IPS-NIHi7 (cell line): ENCODE data around the gene FHIT.
"Not testable (repeated sequence)": the region's sequence is repeated elsewhere in the genome, so short reads cannot be mapped to it uniquely, and the experiment has no call there.

ENCODE experiments used
- DNase-seq: peaks from one replicate; pipeline ENCODE4 v3.0.0; 2012; ENCODE audit warnings: mixed read lengths; ENCODE audit errors: extremely low spot score

The FHIT gene

GRCh38 chr3:60992395-60992794 lies 258.9 kb downstream of the FHIT start:
- no peak for DNase-seq

GRCh38 chr3:60990442-60990730 lies 260.9 kb downstream of the FHIT start:
- no peak for DNase-seq

GRCh38 chr3:60989626-60990441 lies 261.4 kb downstream of the FHIT start:
- DNase-seq = no peak

GRCh38 chr3:60987191-60987590 lies 264.1 kb downstream of the FHIT start:
- not testable (repeated sequence) for DNase-seq

- DNase-seq = no peak
Observed at GRCh38 chr3:60986552-60986951, 264.7 kb downstream of the FHIT start.

GRCh38 chr3:60983906-60984305 lies 267.3 kb downstream of the FHIT start:
- DNase-seq = no peak

GRCh38 chr3:60980342-60980692 lies 270.9 kb downstream of the FHIT start:
- DNase-seq = no peak

- no peak for DNase-seq
Observed at GRCh38 chr3:60979461-60980341, 271.6 kb downstream of the FHIT start.

- no peak for DNase-seq
Observed at GRCh38 chr3:60973321-60973720, 277.9 kb downstream of the FHIT start.

GRCh38 chr3:60972599-60972998 lies 278.7 kb downstream of the FHIT start:
- DNase-seq = no peak

- no peak for DNase-seq
Observed at GRCh38 chr3:60970850-60971249, 280.4 kb downstream of the FHIT start.

- no peak for DNase-seq
Observed at GRCh38 chr3:60967141-60967540, 284.1 kb downstream of the FHIT start.

- DNase-seq = no peak
Observed at GRCh38 chr3:60957541-60957940, 293.7 kb downstream of the FHIT start.

GRCh38 chr3:60956729-60957128 lies 294.5 kb downstream of the FHIT start:
- DNase-seq = no peak

- DNase-seq = no peak
Observed at GRCh38 chr3:60955034-60955433, 296.2 kb downstream of the FHIT start.

GRCh38 chr3:60954048-60954447 lies 297.2 kb downstream of the FHIT start:
- DNase-seq = no peak

GRCh38 chr3:60953351-60953750 lies 297.9 kb downstream of the FHIT start:
- no peak for DNase-seq

GRCh38 chr3:60952055-60952454 lies 299.2 kb downstream of the FHIT start:
- DNase-seq = no peak

GRCh38 chr3:60949146-60949545 lies 302.1 kb downstream of the FHIT start:
- no peak for DNase-seq

- no peak for DNase-seq
Observed at GRCh38 chr3:60948488-60948887, 302.8 kb downstream of the FHIT start.

- DNase-seq = no peak
Observed at GRCh38 chr3:60935709-60936108, 315.5 kb downstream of the FHIT start.

GRCh38 chr3:60933824-60934223 lies 317.4 kb downstream of the FHIT start:
- DNase-seq = no peak

- DNase-seq = no peak
Observed at GRCh38 chr3:60932643-60933042, 318.6 kb downstream of the FHIT start.
